Activated CD8-positive, alpha-beta memory T cell treated with anti-CD3 and anti-CD28 coated beads, Interleukin-2, amount 50 U/mL, for 1 hour (primary cell): ENCODE data around the gene GDF9.

ENCODE experiments used
- DNase-seq: peaks from one replicate; pipeline ENCODE4 v3.0.0-alpha.2; 2020; ENCODE audit errors: extremely low read depth

The GDF9 gene

GRCh38 chr5:132866342-132867045 lies at the start of gene GDF9, which contains the start of gene UQCRQ:
GDF9 (minus strand) TSS chr5:132866469; CDS start chr5:132864533, 1,936 bp downstream.
UQCRQ (plus strand) TSS chr5:132866642; CDS start chr5:132866882, 240 bp downstream.
- peak; percentile 93 for DNase-seq

GRCh38 chr5:132915681-132916080 lies 49.4 kb upstream of the GDF9 start:
- DNase-seq: no peak

GRCh38 chr5:132909702-132910101 lies 43.4 kb upstream of the GDF9 start:
- DNase-seq: no peak

- no peak for DNase-seq
Observed at GRCh38 chr5:132907161-132907560, 40.9 kb upstream of the GDF9 start.

GRCh38 chr5:132905938-132906337 lies 39.7 kb upstream of the GDF9 start:
- no peak for DNase-seq

GRCh38 chr5:132901730-132902129 lies 35.5 kb upstream of the GDF9 start:
- DNase-seq: no peak

- no peak for DNase-seq
Observed at GRCh38 chr5:132901036-132901435, 34.8 kb upstream of the GDF9 start.

GRCh38 chr5:132898094-132898493 lies 31.8 kb upstream of the GDF9 start:
- no peak for DNase-seq

GRCh38 chr5:132896685-132897084 lies 30.4 kb upstream of the GDF9 start:
- DNase-seq: no peak

GRCh38 chr5:132895719-132896305 lies 29.5 kb upstream of the GDF9 start:
- no peak for DNase-seq

- DNase-seq: no peak
Observed at GRCh38 chr5:132890817-132891216, 24.5 kb upstream of the GDF9 start.

- no peak for DNase-seq
Observed at GRCh38 chr5:132889501-132889900, 23.2 kb upstream of the GDF9 start.

- DNase-seq: no peak
Observed at GRCh38 chr5:132887283-132887682, 21.0 kb upstream of the GDF9 start.

GRCh38 chr5:132886064-132886823 lies 20.0 kb upstream of the GDF9 start:
- DNase-seq: no peak

- DNase-seq: no peak
Observed at GRCh38 chr5:132884548-132884947, 18.3 kb upstream of the GDF9 start.

- no peak for DNase-seq
Observed at GRCh38 chr5:132883261-132883834, 17.1 kb upstream of the GDF9 start.

- DNase-seq: no peak
Observed at GRCh38 chr5:132877938-132878337, 11.7 kb upstream of the GDF9 start.

- no peak for DNase-seq
Observed at GRCh38 chr5:132877466-132877865, 11.2 kb upstream of the GDF9 start.

- DNase-seq: no peak
Observed at GRCh38 chr5:132876020-132876759, 9.9 kb upstream of the GDF9 start.

GRCh38 chr5:132873930-132874271 lies 7.6 kb upstream of the GDF9 start:
- no peak for DNase-seq

GRCh38 chr5:132873119-132873929 lies 7.1 kb upstream of the GDF9 start, which contains the start of gene LEAP2:
LEAP2 (plus strand) TSS chr5:132873668; CDS start chr5:132873695, 27 bp downstream.
- no peak for DNase-seq
